ENCODE results near the gene TUBB6. TPM values are rescaled to one million over a fixed set of nuclear protein-coding genes. Genes with fewer than 3 reads are reported as not detected.

TUBB6 gene
- total and polyA plus RNA-seq, 2 donors (not counting 1 experiment from before 2014, with no cell fraction given), result 269 to 646 TPM

DNA sequence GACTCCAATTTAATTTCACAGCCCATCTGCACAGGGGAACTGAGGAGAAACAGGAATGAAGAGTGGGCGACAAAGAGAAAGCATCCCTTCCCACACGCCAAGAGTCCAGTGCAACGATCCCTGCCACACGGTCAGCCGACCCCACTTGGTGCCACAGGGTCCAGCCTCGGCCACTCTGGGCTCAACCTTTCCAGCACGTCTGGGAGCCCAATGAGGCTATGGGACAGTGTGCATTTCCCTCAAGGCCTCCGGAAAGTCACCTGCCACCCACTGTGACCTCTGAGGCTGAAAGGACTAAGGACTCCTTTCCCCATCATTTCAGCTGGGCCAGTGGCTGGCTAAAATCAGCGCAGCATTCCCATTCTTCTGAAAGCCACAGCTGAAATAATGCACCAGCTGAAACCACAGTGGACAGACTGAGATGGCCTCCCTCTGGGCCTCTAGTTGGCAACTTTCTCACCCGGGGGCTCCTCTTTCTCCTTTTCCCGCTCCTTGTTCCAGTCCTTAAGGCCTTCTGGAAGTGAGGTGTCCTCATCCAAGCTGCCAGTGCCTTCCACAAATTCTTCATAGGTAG, 21.2 kb downstream of the TUBB6 start:
- peaks cover 30% of the 10 kb centered on the region for H3K36me3 ChIP-seq (ENCODE audit: control insufficient read depth, insufficient read depth, low read length)

DNA sequence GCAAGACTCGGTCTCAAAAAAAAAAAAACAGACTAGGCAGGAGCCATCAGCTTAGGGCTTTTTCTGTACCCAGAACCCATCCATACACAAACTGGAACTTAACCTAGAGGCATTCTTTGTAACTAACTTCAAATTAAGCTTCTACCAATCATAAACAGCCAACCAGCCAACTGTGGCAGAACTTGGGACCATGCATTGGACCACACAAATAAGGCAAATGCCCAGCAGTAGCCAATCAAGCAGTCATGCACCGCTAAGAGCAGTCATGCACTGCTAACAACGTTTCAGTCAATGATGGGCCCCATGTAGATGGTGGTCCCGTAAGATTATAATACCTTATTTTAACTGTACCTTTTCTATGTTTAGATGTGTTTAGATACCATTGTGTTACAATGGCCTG, 22.7 kb downstream of the TUBB6 start:
- no peak for TF ChIP-seq EZH2 (IDR thresholded peaks at IDR 0.05; ENCODE audit: low read length, missing control alignments)
- TF ChIP-seq, protein P1, sequence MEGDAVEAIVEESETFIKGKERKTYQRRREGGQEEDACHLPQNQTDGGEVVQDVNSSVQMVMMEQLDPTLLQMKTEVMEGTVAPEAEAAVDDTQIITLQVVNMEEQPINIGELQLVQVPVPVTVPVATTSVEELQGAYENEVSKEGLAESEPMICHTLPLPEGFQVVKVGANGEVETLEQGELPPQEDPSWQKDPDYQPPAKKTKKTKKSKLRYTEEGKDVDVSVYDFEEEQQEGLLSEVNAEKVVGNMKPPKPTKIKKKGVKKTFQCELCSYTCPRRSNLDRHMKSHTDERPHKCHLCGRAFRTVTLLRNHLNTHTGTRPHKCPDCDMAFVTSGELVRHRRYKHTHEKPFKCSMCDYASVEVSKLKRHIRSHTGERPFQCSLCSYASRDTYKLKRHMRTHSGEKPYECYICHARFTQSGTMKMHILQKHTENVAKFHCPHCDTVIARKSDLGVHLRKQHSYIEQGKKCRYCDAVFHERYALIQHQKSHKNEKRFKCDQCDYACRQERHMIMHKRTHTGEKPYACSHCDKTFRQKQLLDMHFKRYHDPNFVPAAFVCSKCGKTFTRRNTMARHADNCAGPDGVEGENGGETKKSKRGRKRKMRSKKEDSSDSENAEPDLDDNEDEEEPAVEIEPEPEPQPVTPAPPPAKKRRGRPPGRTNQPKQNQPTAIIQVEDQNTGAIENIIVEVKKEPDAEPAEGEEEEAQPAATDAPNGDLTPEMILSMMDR (conservative IDR thresholded peaks at IDR 0.05 in 1 of 2, IDR thresholded peaks at IDR 0.05 in 1 of 2; ENCODE audit: low read depth in 1 of 2, low read length in 2 of 2), result no peak
- H3K36me3 ChIP-seq (ENCODE audit: control insufficient read depth, insufficient read depth, low read length), result peaks cover 23% of the 10 kb centered on the region

More for the DNA sequence above, 21.2 kb downstream of the TUBB6 start:
- Histone ChIP-seq H3K27me3 (ENCODE audit: control insufficient read depth, insufficient read depth, low read length) (no peaks in the 10 kb centered on the region), H3K9ac (ENCODE audit: insufficient read depth, low read length) (no peak overlapping the region), H3K27ac (ENCODE audit: insufficient read depth, low read length) (no peak overlapping the region), H4K20me1 (ENCODE audit: control insufficient read depth, extremely low read depth, insufficient read depth, low read length) (no peaks in the 10 kb centered on the region), H3K4me3 (replicated peaks in 1 of 4; ENCODE audit: control extremely low read depth in 1 of 4, insufficient read depth in 1 of 4, low read depth in 3 of 4, low read length in 4 of 4) (no peak overlapping the region), H3K9me3 (ENCODE audit: control insufficient read depth, insufficient read depth, low read depth, low read length) (no peaks in the 10 kb centered on the region), H3K4me1 (ENCODE audit: control insufficient read depth, extremely low read depth, insufficient read depth, low read length) (no peaks in the 10 kb centered on the region), H3K79me2 (ENCODE audit: control insufficient read depth, insufficient read depth, low read length) (peaks cover 20% of the 10 kb centered on the region), H3K4me2 (ENCODE audit: extremely low read depth, insufficient read depth, low read length) (no peak overlapping the region), H2AFZ (ENCODE audit: low read length) (no peak overlapping the region)
- DNase-seq (ENCODE audit: low read depth in 2 of 2), result no peak
- TF ChIP-seq, protein P1 (conservative IDR thresholded peaks at IDR 0.05 in 1 of 2, IDR thresholded peaks at IDR 0.05 in 1 of 2; ENCODE audit: low read depth in 1 of 2, low read length in 2 of 2), result no peak
- TF ChIP-seq EZH2 (IDR thresholded peaks at IDR 0.05; ENCODE audit: low read length, missing control alignments), result no peak

DNA sequence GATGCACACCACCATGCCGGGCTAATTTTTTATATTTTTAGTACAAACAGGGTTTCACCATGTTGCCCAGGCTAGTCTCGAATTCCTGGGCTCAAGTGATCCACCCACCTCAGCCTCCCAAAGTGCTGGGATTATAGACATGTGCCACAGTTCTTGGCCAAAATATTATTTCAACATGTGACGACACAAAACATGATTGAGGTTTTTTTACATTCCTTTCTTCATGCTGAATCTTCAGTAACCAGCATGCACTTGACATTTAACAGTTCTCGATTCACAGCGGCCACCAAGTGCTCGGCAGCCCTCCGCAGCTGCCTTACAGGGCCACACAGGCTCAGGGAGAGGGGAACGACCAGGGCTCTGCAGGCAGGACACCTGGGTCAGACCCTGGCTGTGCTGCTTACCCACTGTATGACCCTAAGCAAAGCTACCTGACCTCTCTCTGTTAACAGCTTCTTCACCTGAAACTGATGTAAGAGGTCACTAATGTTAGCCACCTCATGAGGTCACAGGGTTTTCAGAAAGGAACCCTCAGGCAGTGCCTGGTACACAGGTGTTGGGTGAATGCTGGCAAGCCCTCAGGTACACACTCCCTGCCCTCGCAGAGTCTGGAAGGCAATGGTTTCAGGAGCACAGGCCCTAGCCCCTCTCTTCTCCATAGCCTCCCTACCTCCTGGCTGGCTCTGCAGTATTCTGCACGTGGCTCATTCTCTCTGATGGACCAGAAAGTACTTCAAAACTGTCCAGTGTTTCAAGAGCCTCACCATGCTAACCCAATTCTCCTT, 25.7 kb downstream of the TUBB6 start:
- H3K9ac ChIP-seq (ENCODE audit: insufficient read depth, low read length), result no peak overlapping the region
- DNase-seq (ENCODE audit: low read depth in 2 of 2), result no peak
- peaks cover 13% of the 10 kb centered on the region for H3K36me3 ChIP-seq (ENCODE audit: control insufficient read depth, insufficient read depth, low read length)
- no peak overlapping the region for H2AFZ ChIP-seq (ENCODE audit: low read length)
- no peaks in the 10 kb centered on the region for H3K9me3 ChIP-seq (ENCODE audit: control insufficient read depth, insufficient read depth, low read depth, low read length)
- H3K27ac ChIP-seq (ENCODE audit: insufficient read depth, low read length), result no peak overlapping the region
- no peaks in the 10 kb centered on the region for H4K20me1 ChIP-seq (ENCODE audit: control insufficient read depth, extremely low read depth, insufficient read depth, low read length)
- H3K4me3 ChIP-seq (replicated peaks in 1 of 4; ENCODE audit: control extremely low read depth in 1 of 4, insufficient read depth in 1 of 4, low read depth in 3 of 4, low read length in 4 of 4), result no peak overlapping the region
- H3K79me2 ChIP-seq (ENCODE audit: control insufficient read depth, insufficient read depth, low read length), result no peaks in the 10 kb centered on the region
- no peaks in the 10 kb centered on the region for H3K27me3 ChIP-seq (ENCODE audit: control insufficient read depth, insufficient read depth, low read length)
- H3K4me2 ChIP-seq (ENCODE audit: extremely low read depth, insufficient read depth, low read length), result no peak overlapping the region
- peaks cover 5% of the 10 kb centered on the region for H3K4me1 ChIP-seq (ENCODE audit: control insufficient read depth, extremely low read depth, insufficient read depth, low read length)
- TF ChIP-seq, protein P1 (conservative IDR thresholded peaks at IDR 0.05 in 1 of 2, IDR thresholded peaks at IDR 0.05 in 1 of 2; ENCODE audit: low read depth in 1 of 2, low read length in 2 of 2), result no peak
- TF ChIP-seq EZH2 (IDR thresholded peaks at IDR 0.05; ENCODE audit: low read length, missing control alignments), result no peak

More for the DNA sequence above, 22.7 kb downstream of the TUBB6 start:
- H3K9me3 ChIP-seq (ENCODE audit: control insufficient read depth, insufficient read depth, low read depth, low read length), result no peaks in the 10 kb centered on the region
- H3K27ac ChIP-seq (ENCODE audit: insufficient read depth, low read length), result no peak overlapping the region
- H3K4me2 ChIP-seq (ENCODE audit: extremely low read depth, insufficient read depth, low read length), result no peak overlapping the region
- no peak for DNase-seq (ENCODE audit: low read depth in 2 of 2)
- peaks cover 8% of the 10 kb centered on the region for H3K79me2 ChIP-seq (ENCODE audit: control insufficient read depth, insufficient read depth, low read length)
- no peaks in the 10 kb centered on the region for H4K20me1 ChIP-seq (ENCODE audit: control insufficient read depth, extremely low read depth, insufficient read depth, low read length)
- no peak overlapping the region for H3K4me3 ChIP-seq (replicated peaks in 1 of 4; ENCODE audit: control extremely low read depth in 1 of 4, insufficient read depth in 1 of 4, low read depth in 3 of 4, low read length in 4 of 4)
- no peaks in the 10 kb centered on the region for H3K27me3 ChIP-seq (ENCODE audit: control insufficient read depth, insufficient read depth, low read length)
- H2AFZ ChIP-seq (ENCODE audit: low read length), result no peak overlapping the region
- H3K9ac ChIP-seq (ENCODE audit: insufficient read depth, low read length), result no peak overlapping the region
- no peaks in the 10 kb centered on the region for H3K4me1 ChIP-seq (ENCODE audit: control insufficient read depth, extremely low read depth, insufficient read depth, low read length)

Data from fibroblast of lung (primary cell).